Measurements from ENCODE around the gene ADRB1.

DNA sequence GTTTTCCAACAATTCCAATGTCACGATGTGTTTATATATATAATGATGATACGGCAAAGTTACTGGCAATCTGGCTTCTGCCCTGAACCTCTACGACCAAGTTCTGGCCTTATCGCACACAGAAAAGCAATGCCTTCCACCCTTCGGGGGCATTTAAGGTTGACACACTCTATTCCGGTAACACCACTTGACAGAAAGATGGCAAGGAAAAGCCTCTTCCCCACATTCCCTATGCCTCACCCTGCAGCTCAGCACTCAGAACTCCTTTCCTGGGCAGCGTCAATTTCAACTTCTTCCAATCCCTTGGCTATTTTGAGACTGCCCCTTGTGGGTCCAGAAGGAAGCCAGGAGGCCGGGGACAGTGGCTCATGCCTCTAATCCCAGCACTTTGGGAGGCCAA lies 2.5 kb upstream of the ADRB1 start:
- TF ChIP-seq YY1 (IDR thresholded peaks at IDR 0.05; ENCODE audit: insufficient read depth, insufficient read length) (no peak), SUZ12 (IDR thresholded peaks at IDR 0.05; ENCODE audit: extremely low read depth, insufficient read depth, insufficient read length) (no peak), ZNF274 (IDR thresholded peaks at IDR 0.05; ENCODE audit: low read depth, low read length) (no peak)

Measured in NT2/D1 (cell line).